Measurements from ENCODE around the gene RPP30. TPM values are rescaled to one million over a fixed set of nuclear protein-coding genes. Genes with fewer than 3 reads are reported as not detected.

Gene RPP30
- total RNA-seq, 1 experiment from 2014 or later = 32.4 TPM

DNA sequence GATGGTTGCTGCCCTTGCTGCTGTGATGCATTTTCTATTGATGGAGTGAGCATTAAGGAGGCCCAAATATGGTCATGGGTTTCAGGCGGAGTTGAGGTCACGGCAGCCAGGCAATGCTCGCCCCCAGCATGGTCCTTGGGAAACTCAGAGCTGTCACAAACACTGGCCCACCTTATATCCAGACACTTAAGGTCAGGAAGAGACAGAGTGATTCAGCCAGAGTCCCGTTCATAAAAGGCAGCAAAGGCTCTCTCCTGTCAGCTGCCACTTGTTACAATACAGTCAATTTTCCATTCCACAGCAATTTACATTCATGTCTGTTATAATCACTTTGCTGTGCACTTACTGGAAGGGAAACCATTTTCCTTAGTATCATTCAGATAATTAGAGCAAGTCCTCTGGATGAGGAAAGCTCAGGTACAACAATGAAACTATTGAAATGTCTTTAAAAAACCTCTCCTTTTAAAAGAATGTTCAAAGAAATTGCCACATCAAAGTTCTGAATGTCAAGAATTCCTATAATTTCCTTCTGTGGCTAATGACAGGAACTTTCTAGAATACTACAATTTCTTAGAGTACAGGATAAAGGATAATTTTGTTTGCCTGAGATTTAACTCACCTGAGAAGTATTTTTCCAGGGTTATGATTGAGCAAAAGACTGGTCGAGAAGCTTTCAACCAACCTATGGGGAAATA lies 64.0 kb downstream of the RPP30 start:
- Histone ChIP-seq H3K27ac (no peak overlapping the region), H2AFZ (no peak overlapping the region), H3K9me3 (ENCODE audit: insufficient read depth, low read depth) (no peaks in the 10 kb centered on the region), H3K4me2 (no peak overlapping the region), H3K4me3 (no peak overlapping the region), H3K36me3 (ENCODE audit: low read depth) (no peaks in the 10 kb centered on the region), H3K9me2 (ENCODE audit: insufficient read depth) (no peaks in the 10 kb centered on the region), H3K79me2 (ENCODE audit: low read depth) (no peaks in the 10 kb centered on the region), H3K27me3 (ENCODE audit: insufficient read depth, low read depth) (no peaks in the 10 kb centered on the region), H4K20me1 (ENCODE audit: insufficient read depth) (no peaks in the 10 kb centered on the region), H3F3A (ENCODE audit: insufficient read depth, low read depth) (peaks cover 24% of the 10 kb centered on the region), H3K4me1 (replicated peaks; ENCODE audit: insufficient read depth) (peaks cover 19% of the 10 kb centered on the region)
- ChIA-PET CTCF (no interaction called here), POLR2A (ENCODE audit: unreplicated experiment) (interaction anchor here (0.6 kb wide), 1 partner anchor 23 kb away, joined by 28 read pairs; no protein-coding TSS in a partner anchor)
- intact Hi-C loops (cut with micrococcal nuclease; ENCODE audit: unreplicated experiment) = loop anchor here (10.0 kb wide), 1 partner anchor 679 kb away; no protein-coding TSS in a partner anchor
- peak in 1 of 2 experiments; percentile 72 for DNase-seq
- TF ChIP-seq, protein P1, sequence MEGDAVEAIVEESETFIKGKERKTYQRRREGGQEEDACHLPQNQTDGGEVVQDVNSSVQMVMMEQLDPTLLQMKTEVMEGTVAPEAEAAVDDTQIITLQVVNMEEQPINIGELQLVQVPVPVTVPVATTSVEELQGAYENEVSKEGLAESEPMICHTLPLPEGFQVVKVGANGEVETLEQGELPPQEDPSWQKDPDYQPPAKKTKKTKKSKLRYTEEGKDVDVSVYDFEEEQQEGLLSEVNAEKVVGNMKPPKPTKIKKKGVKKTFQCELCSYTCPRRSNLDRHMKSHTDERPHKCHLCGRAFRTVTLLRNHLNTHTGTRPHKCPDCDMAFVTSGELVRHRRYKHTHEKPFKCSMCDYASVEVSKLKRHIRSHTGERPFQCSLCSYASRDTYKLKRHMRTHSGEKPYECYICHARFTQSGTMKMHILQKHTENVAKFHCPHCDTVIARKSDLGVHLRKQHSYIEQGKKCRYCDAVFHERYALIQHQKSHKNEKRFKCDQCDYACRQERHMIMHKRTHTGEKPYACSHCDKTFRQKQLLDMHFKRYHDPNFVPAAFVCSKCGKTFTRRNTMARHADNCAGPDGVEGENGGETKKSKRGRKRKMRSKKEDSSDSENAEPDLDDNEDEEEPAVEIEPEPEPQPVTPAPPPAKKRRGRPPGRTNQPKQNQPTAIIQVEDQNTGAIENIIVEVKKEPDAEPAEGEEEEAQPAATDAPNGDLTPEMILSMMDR (conservative IDR thresholded peaks at IDR 0.05) = no peak
- TF ChIP-seq EZH2 (IDR thresholded peaks at IDR 0.05; ENCODE audit: low read depth) = no peak
- BruUV-seq (replicated peaks) = no TSS peak

DNA sequence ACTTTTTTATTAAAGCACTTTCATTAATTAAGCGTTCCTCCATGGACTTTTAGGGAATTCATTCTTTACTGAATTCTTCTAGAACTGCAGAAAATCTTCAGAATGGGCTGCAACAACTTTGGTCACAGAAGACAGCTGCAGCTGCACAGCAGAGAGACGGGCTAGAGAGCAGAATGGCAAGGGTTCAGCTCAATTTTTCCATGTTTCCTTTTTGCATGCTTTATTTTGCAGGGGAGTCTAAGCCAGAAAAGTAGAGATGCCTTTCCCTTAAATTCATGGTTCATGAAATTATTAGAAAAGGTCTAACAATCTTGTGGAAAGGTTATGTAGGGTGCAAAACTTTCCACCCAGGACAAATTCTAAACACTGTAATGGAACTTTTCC lies 64.5 kb downstream of the RPP30 start:
- ChIA-PET POLR2A (ENCODE audit: unreplicated experiment) (interaction anchor here (0.6 kb wide), 1 partner anchor 24 kb away, joined by 28 read pairs; no protein-coding TSS in a partner anchor), CTCF (no interaction called here)
- H3K9me3 ChIP-seq (ENCODE audit: insufficient read depth, low read depth) = no peaks in the 10 kb centered on the region
- no peak overlapping the region for H3K27ac ChIP-seq
- no peak overlapping the region for H3K4me2 ChIP-seq
- H3F3A ChIP-seq (ENCODE audit: insufficient read depth, low read depth) = peaks cover 18% of the 10 kb centered on the region
- H2AFZ ChIP-seq = no peak overlapping the region
- no peak overlapping the region for H3K4me3 ChIP-seq
- intact Hi-C loops (cut with micrococcal nuclease; ENCODE audit: unreplicated experiment) = loop anchor here (10.0 kb wide), 1 partner anchor 679 kb away; no protein-coding TSS in a partner anchor
- TF ChIP-seq EZH2 (IDR thresholded peaks at IDR 0.05; ENCODE audit: low read depth) = no peak
- TF ChIP-seq, protein P1 (conservative IDR thresholded peaks at IDR 0.05) = no peak
- H3K4me1 ChIP-seq (replicated peaks; ENCODE audit: insufficient read depth) = peaks cover 14% of the 10 kb centered on the region
- no peaks in the 10 kb centered on the region for H3K9me2 ChIP-seq (ENCODE audit: insufficient read depth)
- no peaks in the 10 kb centered on the region for H3K79me2 ChIP-seq (ENCODE audit: low read depth)
- no peak for DNase-seq
- no peaks in the 10 kb centered on the region for H3K27me3 ChIP-seq (ENCODE audit: insufficient read depth, low read depth)
- no TSS peak for BruUV-seq (replicated peaks)
- no peaks in the 10 kb centered on the region for H4K20me1 ChIP-seq (ENCODE audit: insufficient read depth)
- H3K36me3 ChIP-seq (ENCODE audit: low read depth) = no peaks in the 10 kb centered on the region

DNA sequence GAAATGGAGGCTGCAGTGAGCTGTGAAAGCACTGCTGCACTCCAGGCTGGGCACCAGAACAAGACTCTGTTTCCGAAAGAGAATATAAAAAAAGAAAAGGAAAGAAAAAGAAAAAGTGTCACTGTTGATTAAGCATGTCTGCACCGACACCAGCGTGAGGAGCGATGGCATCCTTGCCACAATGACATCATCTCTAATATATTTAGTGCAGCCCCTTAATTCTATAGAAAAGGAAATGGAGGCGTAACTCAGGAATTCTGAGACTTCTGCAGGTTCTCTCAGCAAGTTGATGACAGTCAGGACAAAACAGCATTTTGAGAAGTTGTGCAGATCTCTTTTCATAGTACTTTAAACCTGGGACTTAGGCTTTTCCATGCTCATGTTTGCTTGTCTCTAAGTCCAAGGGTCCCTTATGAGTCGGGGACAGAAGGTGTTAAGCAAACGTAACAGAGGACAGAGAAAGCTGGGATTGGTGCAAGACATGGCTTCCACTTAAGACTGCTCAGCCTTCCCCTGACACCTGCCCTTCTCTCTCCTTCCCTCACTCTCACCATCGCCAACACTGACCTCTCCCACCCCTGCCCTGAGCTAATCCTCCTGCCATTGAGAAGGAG lies 66.0 kb downstream of the RPP30 start:
- Histone ChIP-seq H3K36me3 (ENCODE audit: low read depth) (no peaks in the 10 kb centered on the region), H4K20me1 (ENCODE audit: insufficient read depth) (no peaks in the 10 kb centered on the region), H3K9me2 (ENCODE audit: insufficient read depth) (no peaks in the 10 kb centered on the region), H3K4me3 (no peak overlapping the region), H3K27ac (no peak overlapping the region), H3K9me3 (ENCODE audit: insufficient read depth, low read depth) (no peaks in the 10 kb centered on the region), H3K4me1 (replicated peaks; ENCODE audit: insufficient read depth) (no peaks in the 10 kb centered on the region), H3K79me2 (ENCODE audit: low read depth) (no peaks in the 10 kb centered on the region), H3K27me3 (ENCODE audit: insufficient read depth, low read depth) (no peaks in the 10 kb centered on the region), H3K4me2 (no peak overlapping the region), H2AFZ (no peak overlapping the region), H3F3A (ENCODE audit: insufficient read depth, low read depth) (0 out of 2 replicates have a peak, but pooled peaks cover 4% of the 10 kb centered on the region)
- ChIA-PET CTCF (no interaction called here), POLR2A (ENCODE audit: unreplicated experiment) (no interaction called here)
- intact Hi-C loops (cut with micrococcal nuclease; ENCODE audit: unreplicated experiment) = loop anchor here (10.0 kb wide), 1 partner anchor 677 kb away; no protein-coding TSS in a partner anchor
- no peak for DNase-seq
- BruUV-seq (replicated peaks) = no TSS peak
- no peak for TF ChIP-seq EZH2 (IDR thresholded peaks at IDR 0.05; ENCODE audit: low read depth)
- TF ChIP-seq, protein P1 (conservative IDR thresholded peaks at IDR 0.05) = no peak

All from PC-9 (cell line).